GM06990 (cell line): ENCODE data around the gene ATP2B2.
A peak's percentile ranks its signal among the peaks of the same experiment; 100 is the strongest.

Source experiments
- DNase-seq: peaks from one replicate; pipeline ENCODE4 v3.0.0-alpha.2; 2011; ENCODE audit not compliant: insufficient read length; ENCODE audit errors: extremely low read depth
- H3K27me3 ChIP-seq: replicated peaks from 2 replicates; pipeline ENCODE4 v1.6.0; 2011; ENCODE audit warnings: low read length; ENCODE audit not compliant: control insufficient read depth, insufficient read depth
- H3K36me3 ChIP-seq: 2 replicates; pipeline ENCODE4 v1.5.1; 2011; ENCODE audit warnings: low read length; ENCODE audit not compliant: control insufficient read depth, insufficient read depth
- H3K4me3 ChIP-seq: replicated peaks from 2 replicates; pipeline ENCODE4 v1.5.1; 2011; ENCODE audit warnings: low read depth, mild to moderate bottlenecking, control low read depth, low read length
- CTCF ChIP-seq: IDR thresholded peaks from 2 replicates; pipeline ENCODE4 v1.5.1; 2011; ENCODE audit warnings: low read length, control low read depth, mild to moderate bottlenecking, inconsistent platforms; ENCODE audit not compliant: insufficient read depth, poor library complexity, severe bottlenecking

The ATP2B2 gene

GRCh38 chr3:10287936-10288574 is 217.3 kb downstream of the ATP2B2 start:
- DNase-seq = no peak
- no peak for TF ChIP-seq CTCF
- H3K4me3 ChIP-seq = no peak overlapping the region
- no peaks in the 10 kb centered on the region for H3K27me3 ChIP-seq
- peaks cover 21% of the 10 kb centered on the region for H3K36me3 ChIP-seq

GRCh38 chr3:10286596-10287295 is 218.6 kb downstream of the ATP2B2 start:
- TF ChIP-seq CTCF = peak; percentile 70
- no peak overlapping the region for H3K4me3 ChIP-seq
- no peaks in the 10 kb centered on the region for H3K27me3 ChIP-seq
- H3K36me3 ChIP-seq = peaks cover 21% of the 10 kb centered on the region
- no peak for DNase-seq

- TF ChIP-seq CTCF = no peak
- H3K27me3 ChIP-seq = no peaks in the 10 kb centered on the region
- no peak for DNase-seq
- no peak overlapping the region for H3K4me3 ChIP-seq
- H3K36me3 ChIP-seq = peaks cover 21% of the 10 kb centered on the region
Observed at GRCh38 chr3:10286133-10286524, 219.3 kb downstream of the ATP2B2 start.

GRCh38 chr3:10285272-10286132 is 219.9 kb downstream of the ATP2B2 start:
- no peaks in the 10 kb centered on the region for H3K27me3 ChIP-seq
- TF ChIP-seq CTCF = no peak
- H3K36me3 ChIP-seq = peaks cover 24% of the 10 kb centered on the region
- DNase-seq = no peak
- no peak overlapping the region for H3K4me3 ChIP-seq

- peaks cover 26% of the 10 kb centered on the region for H3K36me3 ChIP-seq
- no peak for TF ChIP-seq CTCF
- DNase-seq = no peak
- no peak overlapping the region for H3K4me3 ChIP-seq
- H3K27me3 ChIP-seq = no peaks in the 10 kb centered on the region
Observed at GRCh38 chr3:10284496-10284895, 220.9 kb downstream of the ATP2B2 start.
